ENCODE measurements around the gene FIBP. TPM values are rescaled to one million over a fixed set of nuclear protein-coding genes. Genes with fewer than 3 reads are reported as not detected.

Gene FIBP
- total RNA-seq, 1 donor from 2014 or later = 78.6 TPM

DNA sequence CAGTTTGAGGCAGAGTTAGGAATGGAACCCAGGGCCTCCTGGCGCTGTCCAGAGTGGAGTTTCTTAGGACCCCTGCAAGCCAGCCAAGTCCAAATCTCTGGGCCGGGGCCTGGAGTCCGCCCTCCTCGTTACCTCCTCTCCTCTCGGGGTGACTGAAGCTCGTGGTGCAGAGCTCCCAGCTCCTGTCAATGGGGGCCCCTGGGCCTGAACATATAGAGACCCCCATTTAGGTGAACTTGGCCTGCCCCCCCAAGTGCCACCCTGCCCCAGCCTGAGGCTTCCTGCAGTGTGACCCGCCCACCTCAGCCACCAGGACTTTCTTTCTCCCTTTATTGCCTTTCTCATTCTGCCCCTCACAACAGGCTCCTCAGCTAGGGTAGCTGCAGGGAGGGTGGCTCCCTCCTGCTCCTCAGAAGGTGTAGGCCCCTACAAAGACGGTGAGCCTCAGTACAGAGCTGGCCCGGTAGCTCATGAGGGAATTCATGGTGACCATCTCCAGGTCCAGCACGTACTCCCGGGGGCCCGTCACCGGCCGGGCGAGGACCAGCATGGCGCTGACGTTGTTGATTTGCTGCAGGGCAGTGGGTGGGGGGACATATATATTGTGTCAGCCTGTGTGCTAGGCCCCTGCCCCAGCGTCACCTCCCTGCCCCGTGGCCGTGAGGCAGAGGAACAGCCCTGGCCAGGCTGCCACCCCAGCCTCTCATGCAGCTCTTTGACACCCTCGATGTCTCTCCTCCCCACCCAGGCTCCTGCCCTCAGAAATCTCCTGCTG, 21.6 kb downstream of the FIBP start:
- no peak for DNase-seq (ENCODE audit: extremely low spot score in 2 of 2)
- peaks cover 26% of the 10 kb centered on the region for H3K4me1 ChIP-seq
- H3K4me3 ChIP-seq = no peak overlapping the region
- H3K27ac ChIP-seq = no peak overlapping the region
- no peak for TF ChIP-seq POLR2A (IDR thresholded peaks at IDR 0.05)
- H3K27me3 ChIP-seq = no peaks in the 10 kb centered on the region
- no peaks in the 10 kb centered on the region for H3K9me3 ChIP-seq
- intact Hi-C loops (cut with DNase I) = no loop called here
- peaks cover 0 to 59% of the 10 kb centered on the region in 2 donors for H3K36me3 ChIP-seq

DNA sequence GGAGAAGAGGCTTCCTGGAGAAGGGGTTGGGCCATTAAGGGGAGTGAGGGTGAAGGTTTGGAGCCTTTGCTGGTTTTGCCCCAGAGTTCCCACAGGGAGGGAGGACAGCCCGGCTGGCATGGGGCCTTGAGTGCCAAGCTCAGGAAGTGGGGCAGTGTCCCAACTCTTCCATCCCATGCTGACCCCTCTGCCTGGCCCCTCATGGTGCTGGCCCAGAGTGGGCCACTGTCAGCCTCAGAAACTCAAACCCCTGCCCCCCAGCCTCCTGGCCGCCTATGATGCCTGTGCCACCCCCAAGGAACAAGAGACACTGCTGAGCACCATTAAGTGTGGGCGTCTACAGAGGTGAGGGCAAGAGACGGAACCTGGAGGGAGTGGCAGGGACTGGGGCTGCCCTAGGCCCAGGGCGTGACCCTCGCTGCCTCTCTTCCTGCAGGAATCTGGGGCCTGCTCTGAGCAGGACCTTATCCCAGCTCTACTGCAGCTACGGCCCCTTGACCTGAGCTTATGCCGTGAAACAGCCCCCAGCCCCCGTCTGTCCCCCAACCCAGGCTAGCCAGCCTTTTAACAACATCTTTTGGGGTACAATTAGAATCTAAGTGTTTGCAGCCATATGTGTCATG, 22.6 kb downstream of the FIBP start:
- no peak overlapping the region for H3K4me3 ChIP-seq
- TF ChIP-seq POLR2A (IDR thresholded peaks at IDR 0.05) (no peak), POLR2AphosphoS5 (IDR thresholded peaks at IDR 0.05; ENCODE audit: insufficient read depth in 1 of 2, low read depth in 1 of 2) (no peak)
- TF ChIP-seq, protein P1, sequence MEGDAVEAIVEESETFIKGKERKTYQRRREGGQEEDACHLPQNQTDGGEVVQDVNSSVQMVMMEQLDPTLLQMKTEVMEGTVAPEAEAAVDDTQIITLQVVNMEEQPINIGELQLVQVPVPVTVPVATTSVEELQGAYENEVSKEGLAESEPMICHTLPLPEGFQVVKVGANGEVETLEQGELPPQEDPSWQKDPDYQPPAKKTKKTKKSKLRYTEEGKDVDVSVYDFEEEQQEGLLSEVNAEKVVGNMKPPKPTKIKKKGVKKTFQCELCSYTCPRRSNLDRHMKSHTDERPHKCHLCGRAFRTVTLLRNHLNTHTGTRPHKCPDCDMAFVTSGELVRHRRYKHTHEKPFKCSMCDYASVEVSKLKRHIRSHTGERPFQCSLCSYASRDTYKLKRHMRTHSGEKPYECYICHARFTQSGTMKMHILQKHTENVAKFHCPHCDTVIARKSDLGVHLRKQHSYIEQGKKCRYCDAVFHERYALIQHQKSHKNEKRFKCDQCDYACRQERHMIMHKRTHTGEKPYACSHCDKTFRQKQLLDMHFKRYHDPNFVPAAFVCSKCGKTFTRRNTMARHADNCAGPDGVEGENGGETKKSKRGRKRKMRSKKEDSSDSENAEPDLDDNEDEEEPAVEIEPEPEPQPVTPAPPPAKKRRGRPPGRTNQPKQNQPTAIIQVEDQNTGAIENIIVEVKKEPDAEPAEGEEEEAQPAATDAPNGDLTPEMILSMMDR (IDR thresholded peaks at IDR 0.05) = no peak
- H3K27me3 ChIP-seq = no peaks in the 10 kb centered on the region
- DNase-seq (ENCODE audit: extremely low spot score in 2 of 2) = no peak
- H3K9me3 ChIP-seq = no peaks in the 10 kb centered on the region
- intact Hi-C loops (cut with DNase I) = no loop called here
- H3K36me3 ChIP-seq = peaks cover 0 to 59% of the 10 kb centered on the region in 2 donors
- peaks cover 26% of the 10 kb centered on the region for H3K4me1 ChIP-seq
- H3K27ac ChIP-seq = no peak overlapping the region

DNA sequence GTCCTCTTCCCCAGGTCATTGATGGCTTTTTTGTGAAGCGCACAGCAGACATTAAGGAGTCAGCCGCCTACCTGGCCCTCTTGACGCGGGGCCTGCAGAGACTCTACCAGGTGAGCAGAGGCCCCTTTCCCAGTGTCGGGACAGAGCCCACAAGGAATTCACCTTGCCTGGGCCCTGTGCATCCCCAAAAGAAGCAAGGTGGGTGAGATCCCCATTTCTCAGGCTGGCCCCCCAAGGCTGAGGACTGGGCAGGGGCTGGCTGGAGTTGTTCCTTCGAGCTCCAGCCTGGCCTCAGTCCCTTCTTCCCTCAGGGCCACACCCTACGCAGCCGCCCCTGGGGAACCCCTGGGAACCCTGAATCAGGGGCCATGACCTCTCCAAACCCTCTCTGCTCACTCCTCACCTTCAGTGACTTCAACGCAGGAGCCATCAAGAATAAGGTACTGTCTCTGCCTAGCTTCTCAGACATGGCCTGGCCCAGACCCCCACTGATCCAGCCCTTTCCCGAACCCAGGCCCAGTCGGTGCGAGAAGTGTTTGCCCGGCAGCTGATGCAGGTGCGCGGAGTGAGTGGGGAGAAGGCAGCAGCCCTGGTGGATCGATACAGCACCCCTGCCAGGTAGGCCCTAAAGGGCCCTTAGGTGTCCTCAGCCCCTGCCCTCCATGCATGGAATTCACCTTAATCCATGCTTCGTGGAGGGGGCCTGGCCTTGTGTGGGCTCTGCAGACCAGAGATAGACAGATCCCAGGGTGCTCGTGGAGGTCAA, 23.4 kb downstream of the FIBP start:
- intact Hi-C loops (cut with DNase I) = no loop called here
- peaks cover 0 to 59% of the 10 kb centered on the region in 2 donors for H3K36me3 ChIP-seq

DNA sequence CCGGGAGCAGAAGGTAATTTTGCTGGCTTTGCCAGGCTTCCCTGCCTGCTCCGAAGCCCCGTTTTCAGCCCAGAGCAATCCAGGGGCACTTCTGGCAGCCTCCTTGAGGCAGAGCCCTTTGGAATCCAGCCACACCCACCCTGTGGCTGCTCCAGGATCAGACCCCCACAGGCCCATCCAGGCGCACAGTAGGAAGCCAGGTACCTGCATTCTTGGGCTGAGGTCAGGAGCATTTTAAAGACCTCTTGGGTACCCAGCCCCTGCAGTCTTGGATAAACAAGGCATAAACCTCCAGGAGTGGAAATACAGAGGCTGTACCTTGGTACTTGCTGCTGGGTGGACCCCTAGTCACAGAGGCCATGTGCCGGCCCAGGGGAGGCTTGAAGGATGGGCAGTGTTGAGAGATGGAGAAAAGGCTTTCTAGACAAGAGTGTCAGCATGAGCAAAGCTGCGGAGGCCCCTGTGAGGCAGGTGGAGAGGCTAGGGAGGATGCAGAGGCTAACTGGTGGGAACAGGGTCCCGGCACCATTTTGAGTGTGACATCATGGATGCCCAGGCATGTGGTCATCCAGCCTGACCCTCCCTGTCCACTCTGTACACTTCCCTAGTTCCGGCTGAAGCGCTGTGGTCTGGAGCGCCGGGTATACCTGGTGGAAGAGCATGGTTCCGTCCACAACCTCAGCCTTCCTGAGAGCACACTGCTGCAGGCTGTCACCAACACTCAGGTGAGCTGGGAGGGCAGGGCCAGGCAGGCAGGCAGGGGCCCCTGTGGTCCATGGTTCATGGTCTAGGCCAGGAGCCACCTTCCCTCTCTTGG, 24.2 kb downstream of the FIBP start:
- H3K27me3 ChIP-seq = no peaks in the 10 kb centered on the region
- no peak for TF ChIP-seq POLR2AphosphoS5 (IDR thresholded peaks at IDR 0.05; ENCODE audit: insufficient read depth in 1 of 2, low read depth in 1 of 2)
- no peak for TF ChIP-seq POLR2A (IDR thresholded peaks at IDR 0.05)
- TF ChIP-seq, protein P1 (IDR thresholded peaks at IDR 0.05) = no peak
- peaks cover 27% of the 10 kb centered on the region for H3K4me1 ChIP-seq
- H3K27ac ChIP-seq = no peak overlapping the region
- no peaks in the 10 kb centered on the region for H3K9me3 ChIP-seq
- intact Hi-C loops (cut with DNase I) = no loop called here
- no peak overlapping the region for H3K4me3 ChIP-seq
- DNase-seq (ENCODE audit: extremely low spot score in 2 of 2) = no peak
- peaks cover 0 to 59% of the 10 kb centered on the region in 2 donors for H3K36me3 ChIP-seq

More for the DNA sequence above, 23.4 kb downstream of the FIBP start:
- Histone ChIP-seq H3K4me1 (peaks cover 22% of the 10 kb centered on the region), H3K27ac (no peak overlapping the region), H3K27me3 (no peaks in the 10 kb centered on the region), H3K4me3 (no peak overlapping the region), H3K9me3 (no peaks in the 10 kb centered on the region)
- TF ChIP-seq, protein P1 (IDR thresholded peaks at IDR 0.05) = no peak
- no peak for TF ChIP-seq POLR2A (IDR thresholded peaks at IDR 0.05)
- no peak for DNase-seq (ENCODE audit: extremely low spot score in 2 of 2)
